GM18868 (cell line): ENCODE results near the gene TRIM34.
"Not testable (repeated sequence)": the region's sequence is repeated elsewhere in the genome, so short reads cannot be mapped to it uniquely, and the experiment has no call there.

ENCODE experiments used
- ATAC-seq: cut with Tn5 transposase; IDR thresholded peaks from one replicate; pipeline ENCODE4 v1.9.1; 2021; ENCODE audit warnings: mild to moderate bottlenecking, moderate library complexity; ENCODE audit not compliant: unreplicated experiment

The TRIM34 gene

GRCh38 chr11:5624489-5625279 lies at the start of gene TRIM34:
TSS of gene TRIM34 (plus strand) at chr11:5625001. CDS start at chr11:5632332, 7,331 bp downstream.
- peak; percentile 96 for ATAC-seq

GRCh38 chr11:5575152-5575551 lies 49.6 kb upstream of the TRIM34 start:
- ATAC-seq, result no peak

- ATAC-seq, result no peak
Measured at GRCh38 chr11:5577101-5577500, 47.7 kb upstream of the TRIM34 start.

- no peak for ATAC-seq
Measured at GRCh38 chr11:5580577-5580976, 44.2 kb upstream of the TRIM34 start, which contains the start of gene OR52B6. TSS of gene OR52B6 (plus strand) at chr11:5580877. CDS start at chr11:5580877, 0 bp downstream.

- ATAC-seq, result no peak
Measured at GRCh38 chr11:5581014-5581413, 43.8 kb upstream of the TRIM34 start.

- not testable (repeated sequence) for ATAC-seq
Measured at GRCh38 chr11:5584458-5584857, 40.3 kb upstream of the TRIM34 start.

GRCh38 chr11:5589906-5590305 lies 34.9 kb upstream of the TRIM34 start:
- ATAC-seq, result not testable (repeated sequence)

GRCh38 chr11:5591613-5592012 lies 33.2 kb upstream of the TRIM34 start:
- no peak for ATAC-seq

GRCh38 chr11:5592615-5593014 lies 32.2 kb upstream of the TRIM34 start:
- ATAC-seq, result no peak

- no peak for ATAC-seq
Measured at GRCh38 chr11:5593146-5593545, 31.7 kb upstream of the TRIM34 start.

GRCh38 chr11:5596607-5597201 lies 28.1 kb upstream of the TRIM34 start, which contains the start of gene TRIM6:
TSS of gene TRIM6 (plus strand) at chr11:5596637. CDS start at chr11:5596898, 261 bp downstream.
- peak; percentile 63 for ATAC-seq

GRCh38 chr11:5597953-5598352 lies 26.8 kb upstream of the TRIM34 start:
- ATAC-seq, result no peak

GRCh38 chr11:5600374-5600851 lies 24.4 kb upstream of the TRIM34 start:
- peak; percentile 46 for ATAC-seq

GRCh38 chr11:5602791-5603190 lies 22.0 kb upstream of the TRIM34 start:
- ATAC-seq, result not testable (repeated sequence)

GRCh38 chr11:5603326-5603725 lies 21.5 kb upstream of the TRIM34 start:
- no peak for ATAC-seq

GRCh38 chr11:5604896-5605295 lies 19.9 kb upstream of the TRIM34 start:
- ATAC-seq, result no peak

GRCh38 chr11:5605849-5606248 lies 19.0 kb upstream of the TRIM34 start:
- ATAC-seq, result no peak

GRCh38 chr11:5608808-5609207 lies 16.0 kb upstream of the TRIM34 start:
- ATAC-seq, result no peak

GRCh38 chr11:5610446-5610845 lies 14.4 kb upstream of the TRIM34 start:
- ATAC-seq, result no peak

- ATAC-seq, result no peak
Measured at GRCh38 chr11:5611627-5612026, 13.2 kb upstream of the TRIM34 start.

GRCh38 chr11:5618807-5619206 lies 6.0 kb upstream of the TRIM34 start:
- ATAC-seq, result no peak
